Effector memory CD4-positive, alpha-beta T cell (primary cell): ENCODE results near the gene MEAK7.
A peak's percentile ranks its signal among the peaks of the same experiment; 100 is the strongest.

Experiments
- DNase-seq, 3 donors: peaks; one replicate each; pipeline ENCODE4 v3.0.0-alpha.2; 2020
- H3K27ac ChIP-seq: 2 replicates; pipeline ENCODE4 v1.7.0; 2013; ENCODE audit warnings: mild to moderate bottlenecking, low read length, moderate library complexity; ENCODE audit not compliant: insufficient read depth, poor library complexity, severe bottlenecking
- H3K27me3 ChIP-seq: replicated peaks from 2 replicates; pipeline ENCODE4 v1.7.0; 2013; ENCODE audit warnings: mild to moderate bottlenecking, low read length; ENCODE audit not compliant: insufficient read depth, control insufficient read depth, poor library complexity, severe bottlenecking
- H3K36me3 ChIP-seq: 2 replicates; pipeline ENCODE4 v1.7.0; 2013; ENCODE audit warnings: mild to moderate bottlenecking, low read length, moderate library complexity; ENCODE audit not compliant: control insufficient read depth, insufficient read depth
- H3K4me1 ChIP-seq: 2 replicates; pipeline ENCODE4 v1.7.0; 2013; ENCODE audit warnings: low read length, mild to moderate bottlenecking; ENCODE audit not compliant: control insufficient read depth, insufficient read depth, poor library complexity, severe bottlenecking
- H3K4me3 ChIP-seq: 2 replicates; pipeline ENCODE4 v1.7.0; 2013; ENCODE audit warnings: low read length, low read depth, mild to moderate bottlenecking; ENCODE audit not compliant: insufficient read depth, poor library complexity, severe bottlenecking
- H3K9me3 ChIP-seq: 2 replicates; pipeline ENCODE4 v1.7.0; 2013; ENCODE audit warnings: mild to moderate bottlenecking, low read length, moderate library complexity; ENCODE audit not compliant: control insufficient read depth

MEAK7 gene

GRCh38 chr16:84503751-84504395, 586 bp downstream of the MEAK7 start:
- no peaks in the 10 kb centered on the region for H3K9me3 ChIP-seq
- DNase-seq, result peak in 1 of 3 donors; percentile 23
- no peaks in the 10 kb centered on the region for H3K27me3 ChIP-seq
- peak overlapping the region; percentile 83 for H3K4me3 ChIP-seq
- peaks cover 44% of the 10 kb centered on the region for H3K4me1 ChIP-seq
- H3K36me3 ChIP-seq, result no peaks in the 10 kb centered on the region
- peak overlapping the region; percentile 79 for H3K27ac ChIP-seq

DNA sequence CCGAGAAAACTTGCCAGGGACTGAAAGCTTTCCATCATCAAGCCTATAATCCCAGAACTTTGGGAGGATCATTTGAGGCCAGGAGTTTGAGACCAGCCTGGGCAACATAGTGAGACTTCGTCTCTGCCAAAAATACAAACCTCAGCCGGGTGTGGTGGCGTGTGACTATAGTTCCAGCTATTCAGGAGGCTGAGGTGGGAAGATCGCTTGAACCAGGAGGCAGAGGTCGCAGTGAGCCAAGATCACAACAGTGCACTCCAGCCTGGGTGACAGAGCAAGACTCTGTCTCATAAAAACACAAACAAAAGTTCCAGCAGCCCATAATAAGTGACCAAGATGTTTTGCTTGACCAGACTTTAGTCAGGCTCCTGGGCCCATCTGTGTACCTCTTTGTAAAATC, 1.9 kb downstream of the MEAK7 start:
- H3K27me3 ChIP-seq, result no peaks in the 10 kb centered on the region
- no peaks in the 10 kb centered on the region for H3K9me3 ChIP-seq
- DNase-seq, result no peak
- H3K36me3 ChIP-seq, result peaks cover 3% of the 10 kb centered on the region
- no peak overlapping the region for H3K27ac ChIP-seq
- peaks cover 31% of the 10 kb centered on the region for H3K4me1 ChIP-seq
- H3K4me3 ChIP-seq, result no peak overlapping the region

GRCh38 chr16:84502075-84502474, 2.4 kb downstream of the MEAK7 start:
- no peak for DNase-seq
- no peak overlapping the region for H3K4me3 ChIP-seq
- H3K36me3 ChIP-seq, result peaks cover 7% of the 10 kb centered on the region
- peaks cover 26% of the 10 kb centered on the region for H3K4me1 ChIP-seq
- H3K9me3 ChIP-seq, result no peaks in the 10 kb centered on the region
- no peaks in the 10 kb centered on the region for H3K27me3 ChIP-seq
- H3K27ac ChIP-seq, result no peak overlapping the region

- H3K4me3 ChIP-seq, result no peak overlapping the region
- no peaks in the 10 kb centered on the region for H3K9me3 ChIP-seq
- no peak for DNase-seq
- no peak overlapping the region for H3K27ac ChIP-seq
- H3K4me1 ChIP-seq, result peaks cover 22% of the 10 kb centered on the region
- H3K27me3 ChIP-seq, result no peaks in the 10 kb centered on the region
- peaks cover 7% of the 10 kb centered on the region for H3K36me3 ChIP-seq
Measured at GRCh38 chr16:84501077-84501735, 3.3 kb downstream of the MEAK7 start.

DNA sequence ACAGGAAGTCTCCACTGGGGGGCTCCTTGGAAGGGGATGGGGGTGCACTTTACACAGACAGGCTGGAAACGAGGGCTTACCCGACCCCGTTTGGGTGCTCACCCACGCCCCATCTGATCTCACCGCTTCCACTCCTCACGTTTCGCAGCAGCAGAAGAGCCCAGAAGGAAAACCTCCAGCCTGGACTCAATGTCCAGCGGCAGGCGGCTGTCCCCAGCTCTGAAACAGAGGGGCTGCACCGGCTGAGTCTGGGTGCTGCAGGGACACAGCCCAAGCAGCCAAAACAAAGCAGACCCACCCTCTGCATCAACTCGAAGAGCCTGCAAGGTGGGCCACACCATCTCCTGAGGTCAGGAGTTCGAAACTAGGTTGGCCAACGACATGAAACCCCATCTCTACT, 3.9 kb downstream of the MEAK7 start:
- DNase-seq, result no peak
- Histone ChIP-seq H3K4me1 (peaks cover 15% of the 10 kb centered on the region), H3K4me3 (no peak overlapping the region), H3K27ac (no peak overlapping the region), H3K9me3 (no peaks in the 10 kb centered on the region), H3K36me3 (peaks cover 10% of the 10 kb centered on the region), H3K27me3 (no peaks in the 10 kb centered on the region)

GRCh38 chr16:84499638-84500037, 4.8 kb downstream of the MEAK7 start:
- Histone ChIP-seq H3K4me3 (no peak overlapping the region), H3K9me3 (no peaks in the 10 kb centered on the region), H3K4me1 (peaks cover 7% of the 10 kb centered on the region), H3K36me3 (peaks cover 16% of the 10 kb centered on the region), H3K27me3 (no peaks in the 10 kb centered on the region), H3K27ac (no peak overlapping the region)
- no peak for DNase-seq

DNA sequence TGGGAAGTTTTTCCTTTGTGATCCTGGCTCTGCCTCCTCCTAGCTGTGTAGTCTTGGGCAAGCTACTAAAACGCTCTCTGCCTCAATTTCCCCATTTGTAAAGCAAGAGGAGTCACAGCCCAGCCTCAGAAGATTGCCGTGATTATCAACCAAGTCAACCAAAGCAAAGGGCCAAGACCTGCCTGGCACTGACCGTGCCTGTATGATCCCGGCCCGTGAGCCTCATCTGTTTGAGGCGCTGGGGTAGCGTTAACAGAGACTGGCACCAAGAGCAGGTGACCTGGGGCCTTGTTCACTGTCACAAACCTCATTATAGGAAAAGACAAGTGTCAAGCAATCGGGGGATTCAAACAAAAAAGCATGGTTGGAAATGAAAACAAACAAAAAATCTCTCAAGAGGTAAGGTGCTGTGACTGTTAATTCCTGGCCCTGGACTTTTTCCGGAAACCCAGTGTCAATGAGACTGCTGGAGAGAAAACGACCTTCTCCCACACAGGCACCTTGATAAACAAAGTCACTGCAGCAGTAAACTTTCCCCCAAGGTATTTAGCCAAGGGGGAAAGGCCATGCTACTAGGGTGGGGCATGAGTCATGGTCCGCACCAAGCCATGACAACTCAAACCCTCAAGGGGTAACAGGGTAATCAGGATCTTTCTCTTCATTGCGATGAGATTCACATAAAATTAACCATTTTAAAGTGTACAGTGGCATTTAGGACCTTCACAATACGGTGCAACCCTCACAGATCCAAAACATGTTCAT, 5.4 kb downstream of the MEAK7 start:
- Histone ChIP-seq H3K27me3 (no peaks in the 10 kb centered on the region), H3K4me3 (no peak overlapping the region), H3K36me3 (peaks cover 21% of the 10 kb centered on the region), H3K4me1 (peaks cover 6% of the 10 kb centered on the region), H3K27ac (no peak overlapping the region), H3K9me3 (no peaks in the 10 kb centered on the region)
- DNase-seq, result no peak

DNA sequence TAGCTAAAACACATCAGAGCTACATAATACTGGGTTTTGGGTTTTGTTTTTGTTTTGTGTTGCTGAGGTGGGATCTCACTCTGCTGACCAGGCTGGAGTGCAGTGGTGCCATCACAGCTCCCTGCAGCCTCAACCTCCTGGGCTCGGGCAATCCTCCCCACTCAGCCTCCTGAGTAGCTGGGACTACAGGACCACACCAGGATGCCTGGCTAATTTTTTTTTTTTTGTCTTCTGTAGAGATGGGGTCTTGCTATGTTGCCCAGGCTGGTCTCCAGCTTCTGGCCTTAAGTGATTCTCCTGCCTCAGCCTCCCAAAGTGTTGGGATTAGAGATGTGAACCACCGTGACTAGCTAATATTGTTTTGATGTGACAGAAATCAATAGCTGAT, 6.2 kb downstream of the MEAK7 start:
- H3K27me3 ChIP-seq, result no peaks in the 10 kb centered on the region
- H3K4me3 ChIP-seq, result no peak overlapping the region
- no peaks in the 10 kb centered on the region for H3K9me3 ChIP-seq
- H3K27ac ChIP-seq, result no peak overlapping the region
- H3K36me3 ChIP-seq, result peaks cover 27% of the 10 kb centered on the region
- no peaks in the 10 kb centered on the region for H3K4me1 ChIP-seq
- no peak for DNase-seq

DNA sequence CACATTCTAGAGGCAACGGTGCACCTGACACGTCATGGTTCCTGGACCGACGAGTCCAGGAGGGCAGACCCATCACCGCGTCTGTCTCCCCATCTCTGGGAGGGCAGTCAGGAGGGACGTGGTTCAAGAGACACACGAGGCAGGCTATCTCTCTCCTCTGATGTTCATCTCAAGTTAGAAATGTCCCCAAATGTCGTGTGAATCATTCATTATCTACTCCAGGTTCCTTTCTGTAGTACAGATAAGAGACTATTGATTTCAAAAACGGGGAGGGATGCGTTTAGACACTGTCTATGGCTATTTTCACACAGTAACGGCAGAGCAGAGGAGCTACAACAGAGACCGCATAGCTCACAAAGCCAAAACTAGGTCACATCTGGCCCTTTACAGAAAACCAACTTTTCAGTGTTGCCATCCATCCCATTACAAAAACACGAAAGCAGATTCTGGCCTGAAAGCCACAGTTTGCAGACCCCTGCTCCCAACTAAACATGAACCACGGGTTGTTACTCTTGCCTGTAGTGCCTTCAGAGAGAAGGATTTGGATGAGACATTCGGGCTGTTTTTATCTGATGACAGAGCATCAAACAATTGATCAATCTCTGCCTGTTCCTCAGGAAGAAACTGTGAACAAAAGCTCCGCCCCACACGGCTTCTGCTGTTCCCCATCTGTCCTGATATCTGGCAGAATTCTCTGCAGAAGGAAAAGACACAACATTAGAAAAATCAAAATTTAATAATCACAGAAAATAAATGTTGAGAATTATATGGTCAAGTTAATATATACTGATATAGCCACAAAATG, 6.8 kb downstream of the MEAK7 start:
- Histone ChIP-seq H3K4me3 (no peak overlapping the region), H3K4me1 (no peaks in the 10 kb centered on the region), H3K36me3 (peaks cover 27% of the 10 kb centered on the region), H3K27ac (no peak overlapping the region), H3K9me3 (no peaks in the 10 kb centered on the region), H3K27me3 (no peaks in the 10 kb centered on the region)
- no peak for DNase-seq
